Vagina (tissue), 2 donors: ENCODE data around the gene XPO4. TPM values are rescaled to one million over a fixed set of nuclear protein-coding genes. Genes with fewer than 3 reads are reported as not detected.

Experiments used
- DNase-seq, 2 donors: peaks; one replicate each; pipeline ENCODE4 v3.0.0-alpha.2; 2017; ENCODE audit errors: extremely low spot score in 2 of 2
- H3K27ac ChIP-seq: fragments of 200-600 bp; sonication (generic); one replicate; pipeline ENCODE4 v1.5.1; 2019
- H3K27me3 ChIP-seq: fragments of 200-600 bp; sonication (generic); one replicate; pipeline ENCODE4 v1.5.1; 2019
- H3K36me3 ChIP-seq, 2 donors: fragments of 200-600 bp; sonication (generic); one replicate each; pipeline ENCODE4 v1.5.1; 2017 to 2019
- H3K4me1 ChIP-seq: fragments of 200-600 bp; sonication (generic); one replicate; pipeline ENCODE4 v1.5.1; 2019
- H3K4me3 ChIP-seq, 2 donors: fragments of 200-600 bp; sonication (generic); 1 replicate in 1 of 2; 2 replicates in 1 of 2; pipeline ENCODE4 v1.5.1; 2016 to 2019
- H3K9me3 ChIP-seq: fragments of 200-600 bp; sonication (generic); one replicate; pipeline ENCODE4 v1.5.1; 2019
- POLR2A ChIP-seq, 2 donors: fragments of 450-650 bp; IDR thresholded peaks; one replicate each; pipeline ENCODE4 v1.6.1; 2017; ENCODE audit warnings: antibody characterized with exemption in 2 of 2, mild to moderate bottlenecking in 2 of 2, moderate library complexity in 2 of 2
- POLR2AphosphoS5 ChIP-seq, 2 donors: sonication (generic); formaldehyde crosslinking; IDR thresholded peaks; one replicate each; pipeline ENCODE4 v1.9.0; 2017; ENCODE audit warnings: antibody characterized with exemption in 2 of 2, mild to moderate bottlenecking in 2 of 2, low read depth in 1 of 2; ENCODE audit not compliant: insufficient read depth in 1 of 2
- intact Hi-C: fragments of 100-400 bp; cut with DNase I; formaldehyde crosslinking; loops from one replicate; pipeline ENCODE4 v1.15.1; 2023
- total RNA-seq: library from RNA; depleted of rRNA; stranded (reverse); fragments of >200 nt; gene quantifications from one replicate; pipeline ENCODE4 v1.2.3, GENCODE V29; 2016
- TF ChIP-seq, protein P1 (sequence below), 3 experiments: fragments of 450-650 bp in 2 of 3; fragments of 200-600 bp in 1 of 3; sonication (generic) in 1 of 3; IDR thresholded peaks; one replicate each; pipeline ENCODE4 v1.5.1; 2017 to 2019; ENCODE audit warnings: antibody characterized with exemption in 3 of 3, mild to moderate bottlenecking in 2 of 3, moderate library complexity in 2 of 3

The XPO4 gene
- total RNA-seq, 1 donor from 2014 or later, result 17.7 TPM

DNA sequence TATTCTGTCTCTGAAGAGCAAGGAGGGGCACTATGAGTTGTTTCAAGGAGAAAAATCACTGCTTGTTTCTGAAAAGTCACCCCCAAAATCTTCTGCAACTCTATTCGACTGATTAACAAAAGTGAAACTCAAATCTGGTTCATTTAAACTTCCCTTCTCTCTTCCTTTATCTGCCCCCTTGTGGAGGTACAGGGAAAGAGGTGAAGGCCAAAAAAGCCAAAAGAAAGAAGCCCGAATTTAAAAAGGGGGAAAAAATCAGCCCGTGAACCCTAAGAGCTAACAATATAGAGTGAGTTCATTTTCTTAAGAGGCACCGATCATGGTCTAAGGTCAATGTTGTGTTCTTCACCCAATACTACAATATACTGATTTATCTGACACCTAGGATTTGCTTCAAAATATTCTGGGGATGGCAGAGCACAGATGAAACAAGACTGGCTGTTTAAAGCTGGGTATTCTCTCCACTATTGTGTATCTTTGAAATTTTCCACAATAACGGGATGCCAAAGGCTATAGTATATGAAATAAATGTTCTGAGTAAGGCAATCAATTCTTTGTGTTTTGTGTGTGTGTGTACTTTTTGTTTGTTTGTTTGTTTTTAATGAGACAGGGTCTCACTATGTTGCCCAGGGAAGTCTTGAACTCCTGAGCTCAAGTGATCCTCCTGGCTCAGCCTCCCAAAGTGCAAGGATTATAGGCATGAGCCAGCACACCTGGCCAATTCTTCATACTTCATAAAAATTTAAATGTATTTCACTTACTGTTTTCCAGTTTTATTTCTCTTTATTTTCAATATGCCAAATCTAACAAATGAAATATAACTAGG, 73.8 kb downstream of the XPO4 start:
- no peak for DNase-seq
- Histone ChIP-seq H3K4me3 (peak overlapping the region in 1 of 2 donors; percentile 28), H3K36me3 (no peaks in the 10 kb centered on the region), H3K9me3 (no peaks in the 10 kb centered on the region), H3K27ac (peak overlapping the region; percentile 25), H3K4me1 (peaks cover 9% of the 10 kb centered on the region), H3K27me3 (no peaks in the 10 kb centered on the region)
- peak in 1 of 2 donors; percentile 79 for TF ChIP-seq POLR2AphosphoS5 (IDR thresholded peaks at IDR 0.05; ENCODE audit: insufficient read depth in 1 of 2, low read depth in 1 of 2)
- TF ChIP-seq, protein P1, sequence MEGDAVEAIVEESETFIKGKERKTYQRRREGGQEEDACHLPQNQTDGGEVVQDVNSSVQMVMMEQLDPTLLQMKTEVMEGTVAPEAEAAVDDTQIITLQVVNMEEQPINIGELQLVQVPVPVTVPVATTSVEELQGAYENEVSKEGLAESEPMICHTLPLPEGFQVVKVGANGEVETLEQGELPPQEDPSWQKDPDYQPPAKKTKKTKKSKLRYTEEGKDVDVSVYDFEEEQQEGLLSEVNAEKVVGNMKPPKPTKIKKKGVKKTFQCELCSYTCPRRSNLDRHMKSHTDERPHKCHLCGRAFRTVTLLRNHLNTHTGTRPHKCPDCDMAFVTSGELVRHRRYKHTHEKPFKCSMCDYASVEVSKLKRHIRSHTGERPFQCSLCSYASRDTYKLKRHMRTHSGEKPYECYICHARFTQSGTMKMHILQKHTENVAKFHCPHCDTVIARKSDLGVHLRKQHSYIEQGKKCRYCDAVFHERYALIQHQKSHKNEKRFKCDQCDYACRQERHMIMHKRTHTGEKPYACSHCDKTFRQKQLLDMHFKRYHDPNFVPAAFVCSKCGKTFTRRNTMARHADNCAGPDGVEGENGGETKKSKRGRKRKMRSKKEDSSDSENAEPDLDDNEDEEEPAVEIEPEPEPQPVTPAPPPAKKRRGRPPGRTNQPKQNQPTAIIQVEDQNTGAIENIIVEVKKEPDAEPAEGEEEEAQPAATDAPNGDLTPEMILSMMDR (IDR thresholded peaks at IDR 0.05), result peak; percentile 48 to 83 (median 79)
- TF ChIP-seq POLR2A (IDR thresholded peaks at IDR 0.05), result no peak
- intact Hi-C loops, result loop anchor here (5.0 kb wide), 1 partner anchor 121 kb away; no protein-coding TSS in a partner anchor

DNA sequence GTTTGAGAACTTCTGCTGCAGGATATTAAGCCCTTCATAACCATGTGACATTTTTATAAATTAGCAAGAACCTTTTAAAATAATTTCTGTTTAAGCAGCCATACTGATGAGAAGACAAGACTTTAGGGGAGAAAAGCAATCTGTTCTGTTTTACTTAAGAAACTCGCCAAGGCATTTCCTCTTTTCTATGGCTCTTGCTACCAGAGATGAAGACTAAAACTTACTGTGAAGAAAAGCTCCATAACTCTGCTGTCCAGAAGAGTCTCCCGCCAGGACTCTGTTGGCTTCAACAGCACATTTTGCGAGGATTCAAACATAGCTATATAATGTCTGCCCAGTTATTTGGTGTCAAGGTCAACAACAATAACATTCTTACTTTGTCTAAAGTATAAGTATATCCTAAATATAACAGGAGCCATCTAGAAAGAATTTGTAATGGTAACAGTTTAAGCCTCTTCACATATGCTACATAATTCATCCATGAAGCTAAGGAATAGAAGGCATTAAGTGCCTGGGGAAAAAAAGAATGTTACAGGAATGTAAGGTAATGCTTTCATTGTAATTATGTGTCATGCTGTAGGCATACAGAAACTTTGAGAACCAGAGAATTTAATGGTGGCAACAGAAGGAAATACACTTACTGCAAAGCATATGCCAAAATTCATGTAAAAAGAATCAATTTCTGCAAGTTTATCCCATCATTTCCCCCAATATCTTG, 75.5 kb downstream of the XPO4 start:
- intact Hi-C loops, result loop anchor here (5.0 kb wide), 1 partner anchor 120 kb away; no protein-coding TSS in a partner anchor
- Histone ChIP-seq H3K4me1 (peaks cover 9% of the 10 kb centered on the region), H3K9me3 (no peaks in the 10 kb centered on the region), H3K4me3 (no peak overlapping the region), H3K27ac (no peak overlapping the region), H3K36me3 (no peaks in the 10 kb centered on the region), H3K27me3 (no peaks in the 10 kb centered on the region)
- TF ChIP-seq POLR2AphosphoS5 (IDR thresholded peaks at IDR 0.05; ENCODE audit: insufficient read depth in 1 of 2, low read depth in 1 of 2) (no peak), POLR2A (IDR thresholded peaks at IDR 0.05) (no peak)
- TF ChIP-seq, protein P1 (IDR thresholded peaks at IDR 0.05), result no peak
- no peak for DNase-seq

DNA sequence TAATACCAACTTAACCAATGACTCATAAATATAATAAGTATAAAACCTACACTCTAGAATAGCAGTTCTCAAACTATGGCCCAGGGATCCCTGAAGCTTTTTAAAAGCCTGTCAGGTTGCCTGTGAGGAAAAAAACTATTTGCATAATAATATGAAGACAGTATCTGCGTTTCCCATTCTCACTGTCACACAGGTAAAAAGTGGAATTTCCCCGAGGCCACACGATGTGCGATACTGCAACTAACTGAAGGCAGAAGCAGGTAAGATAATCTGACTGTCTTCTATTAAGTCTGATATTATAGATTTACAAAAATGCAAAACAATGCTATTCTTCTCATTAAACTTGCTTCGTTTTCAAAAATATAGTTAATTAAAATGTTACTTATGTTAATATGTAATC, 76.2 kb downstream of the XPO4 start:
- H3K4me1 ChIP-seq, result peaks cover 9% of the 10 kb centered on the region
- TF ChIP-seq POLR2AphosphoS5 (IDR thresholded peaks at IDR 0.05; ENCODE audit: insufficient read depth in 1 of 2, low read depth in 1 of 2) (no peak), POLR2A (IDR thresholded peaks at IDR 0.05) (no peak)
- TF ChIP-seq, protein P1 (IDR thresholded peaks at IDR 0.05), result no peak
- intact Hi-C loops, result loop anchor here (5.0 kb wide), 1 partner anchor 119 kb away; no protein-coding TSS in a partner anchor
- no peak for DNase-seq
- H3K9me3 ChIP-seq, result no peaks in the 10 kb centered on the region
- H3K27me3 ChIP-seq, result no peaks in the 10 kb centered on the region
- no peak overlapping the region for H3K27ac ChIP-seq
- H3K36me3 ChIP-seq, result no peaks in the 10 kb centered on the region
- H3K4me3 ChIP-seq, result no peak overlapping the region

DNA sequence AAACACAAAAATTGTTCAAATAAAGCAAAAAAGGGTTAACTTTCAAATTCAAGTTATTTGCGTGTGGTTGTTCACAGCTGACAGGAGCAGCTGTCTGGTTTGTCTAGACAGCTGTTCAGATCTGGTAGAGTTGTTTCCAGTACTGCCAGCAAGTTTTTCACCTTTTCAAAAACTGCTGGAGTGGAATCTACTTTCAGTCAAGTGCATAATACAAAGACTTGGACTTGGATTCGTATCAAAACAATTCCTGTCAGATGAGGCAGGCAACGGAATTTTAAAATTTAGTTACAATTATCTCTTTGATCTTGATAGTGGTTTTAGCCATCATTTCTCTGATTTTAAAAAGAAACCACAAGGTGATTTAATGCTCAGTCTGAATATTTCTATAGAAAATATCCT, 77.1 kb downstream of the XPO4 start:
- DNase-seq, result no peak
- Histone ChIP-seq H3K27ac (no peak overlapping the region), H3K9me3 (no peaks in the 10 kb centered on the region), H3K36me3 (no peaks in the 10 kb centered on the region), H3K4me1 (peaks cover 9% of the 10 kb centered on the region), H3K27me3 (no peaks in the 10 kb centered on the region), H3K4me3 (no peak overlapping the region)
- intact Hi-C loops, result loop anchor here (5.0 kb wide), 1 partner anchor 118 kb away; no protein-coding TSS in a partner anchor
- no peak for TF ChIP-seq POLR2AphosphoS5 (IDR thresholded peaks at IDR 0.05; ENCODE audit: insufficient read depth in 1 of 2, low read depth in 1 of 2)
- no peak for TF ChIP-seq POLR2A (IDR thresholded peaks at IDR 0.05)
- TF ChIP-seq, protein P1 (IDR thresholded peaks at IDR 0.05), result no peak
